Measurements from ENCODE around the gene MSI2.

The MSI2 gene

DNA sequence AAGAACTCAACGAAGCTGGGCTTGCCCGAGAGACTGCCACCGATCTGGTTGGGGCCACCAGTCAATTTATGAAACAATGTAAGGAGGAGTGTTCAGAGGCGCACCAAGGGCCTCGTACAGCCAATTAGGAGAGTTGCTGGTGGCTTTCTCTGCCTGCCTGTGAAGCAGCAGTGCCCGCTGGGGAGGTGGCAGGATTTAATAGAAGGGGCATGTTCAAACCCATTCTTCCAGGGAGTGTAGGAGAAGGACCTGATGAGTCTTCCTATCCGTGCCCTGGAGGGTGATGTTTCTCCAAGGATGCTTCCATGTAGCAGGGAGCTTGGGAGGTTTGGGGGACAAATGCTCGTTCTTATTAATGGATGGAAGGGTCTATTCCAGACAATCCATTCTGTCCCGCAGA lies 310.4 kb downstream of the MSI2 start:
- DNase-seq (ENCODE audit: low read depth in 2 of 2, low spot score in 1 of 2), result no peak

- DNase-seq (ENCODE audit: low read depth in 2 of 2, low spot score in 1 of 2), result no peak
Observed at GRCh38 chr17:57567251-57567650, 310.9 kb downstream of the MSI2 start.

DNA sequence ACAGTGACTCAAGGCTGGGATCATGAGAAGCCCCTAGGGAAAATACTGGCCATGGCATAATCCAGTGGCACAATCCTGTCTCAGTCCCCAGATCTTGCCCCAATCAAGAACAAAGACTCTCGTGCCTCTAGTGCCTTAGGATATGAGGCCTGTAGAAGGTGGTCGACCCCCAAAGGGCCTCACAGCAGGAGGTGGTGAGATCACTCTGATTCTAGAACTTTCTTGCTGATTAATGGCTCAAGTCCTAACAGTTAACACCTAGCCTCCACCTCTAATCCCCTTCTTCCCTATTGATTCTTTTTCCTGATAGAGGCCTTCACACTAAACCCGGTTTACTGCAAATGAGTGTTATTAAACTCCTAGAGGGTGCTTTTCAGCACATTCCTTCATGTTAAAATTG lies 312.0 kb downstream of the MSI2 start:
- no peak for DNase-seq (ENCODE audit: low read depth in 2 of 2, low spot score in 1 of 2)

GRCh38 chr17:57569021-57569420 lies 312.7 kb downstream of the MSI2 start:
- DNase-seq (ENCODE audit: low read depth in 2 of 2, low spot score in 1 of 2), result no peak

DNA sequence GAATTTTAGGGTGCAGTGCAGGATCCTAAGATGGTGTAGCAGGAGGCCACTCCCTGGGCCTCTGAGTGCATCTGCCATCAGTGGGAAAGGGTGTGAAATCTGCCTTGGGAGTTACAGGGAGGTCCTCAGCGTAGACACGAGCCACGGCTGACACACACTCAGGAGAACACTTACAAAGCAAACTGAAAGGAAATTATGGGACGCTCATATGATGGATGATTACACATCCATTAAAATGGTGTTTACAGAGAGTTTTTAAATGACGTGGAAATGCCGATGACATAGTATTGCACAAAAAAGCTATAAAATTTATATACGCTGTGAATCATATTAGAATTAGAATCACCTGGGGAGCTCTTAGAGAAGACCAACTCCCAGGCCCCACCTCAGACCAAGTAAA lies 313.5 kb downstream of the MSI2 start:
- DNase-seq (ENCODE audit: low read depth in 2 of 2, low spot score in 1 of 2), result no peak

- DNase-seq (ENCODE audit: low read depth in 2 of 2, low spot score in 1 of 2), result no peak
Observed at GRCh38 chr17:57570724-57571344, 314.5 kb downstream of the MSI2 start.

DNA sequence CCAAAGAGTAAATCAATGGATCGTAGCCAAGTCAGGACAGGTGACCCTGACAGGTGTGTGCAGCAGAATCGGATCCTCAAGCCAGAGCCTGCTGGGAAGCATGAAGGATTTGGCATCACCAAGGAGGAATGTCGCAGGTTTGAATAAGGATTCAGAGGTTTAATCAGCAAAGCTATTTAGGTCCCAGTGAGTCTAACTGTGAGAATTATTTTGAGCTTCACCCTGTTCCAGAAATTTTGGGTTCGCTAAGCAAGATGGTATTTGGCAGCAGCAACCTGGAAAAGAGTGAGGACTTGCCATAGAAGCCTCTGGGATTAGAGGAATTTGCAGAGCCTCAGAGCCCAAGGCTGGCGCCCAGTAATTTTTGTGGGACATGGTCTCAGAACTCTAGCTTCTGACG lies 315.7 kb downstream of the MSI2 start:
- no peak for DNase-seq (ENCODE audit: low read depth in 2 of 2, low spot score in 1 of 2)

DNA sequence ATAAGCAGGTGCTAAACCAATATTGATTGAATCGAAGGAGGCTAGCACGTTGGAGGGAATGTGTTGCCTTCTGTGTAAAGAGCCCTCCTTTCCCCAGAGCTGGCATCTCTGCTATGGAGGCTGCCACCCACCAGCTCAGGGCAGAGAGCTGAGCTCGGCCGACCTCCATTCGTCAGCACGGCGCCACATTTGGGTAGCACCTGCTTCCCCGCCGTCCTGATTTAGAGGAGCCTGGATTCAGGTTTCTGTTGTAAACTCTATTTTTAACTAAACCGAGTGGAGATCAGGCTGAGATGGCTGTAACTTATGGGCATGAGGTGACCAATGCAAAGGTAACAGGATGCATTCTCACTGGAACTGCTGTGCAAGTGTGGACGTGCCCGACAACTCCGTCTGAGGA lies 316.3 kb downstream of the MSI2 start:
- no peak for DNase-seq (ENCODE audit: low read depth in 2 of 2, low spot score in 1 of 2)

- no peak for DNase-seq (ENCODE audit: low read depth in 2 of 2, low spot score in 1 of 2)
Observed at GRCh38 chr17:57574040-57574513, 317.8 kb downstream of the MSI2 start.

DNA sequence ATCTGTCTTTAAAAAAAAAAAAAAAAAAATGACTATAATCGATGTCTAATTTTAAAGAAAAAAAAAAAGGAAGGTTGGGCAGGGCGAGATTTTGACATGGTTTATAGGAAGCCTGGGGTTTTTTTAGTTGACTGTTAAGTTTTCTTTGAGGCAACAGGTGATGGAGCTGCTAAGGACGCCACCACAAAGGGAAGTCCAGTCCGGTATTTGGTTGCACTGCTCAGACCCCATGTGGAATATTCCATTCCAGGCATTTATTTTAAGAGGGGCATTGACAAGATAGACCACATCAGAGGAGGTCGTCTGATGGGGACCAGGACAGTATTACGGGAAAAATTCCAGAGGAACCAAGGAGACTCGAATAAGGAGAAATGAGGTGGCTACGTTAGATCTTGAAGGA lies 320.4 kb downstream of the MSI2 start:
- DNase-seq (ENCODE audit: low read depth in 2 of 2, low spot score in 1 of 2), result no peak

DNA sequence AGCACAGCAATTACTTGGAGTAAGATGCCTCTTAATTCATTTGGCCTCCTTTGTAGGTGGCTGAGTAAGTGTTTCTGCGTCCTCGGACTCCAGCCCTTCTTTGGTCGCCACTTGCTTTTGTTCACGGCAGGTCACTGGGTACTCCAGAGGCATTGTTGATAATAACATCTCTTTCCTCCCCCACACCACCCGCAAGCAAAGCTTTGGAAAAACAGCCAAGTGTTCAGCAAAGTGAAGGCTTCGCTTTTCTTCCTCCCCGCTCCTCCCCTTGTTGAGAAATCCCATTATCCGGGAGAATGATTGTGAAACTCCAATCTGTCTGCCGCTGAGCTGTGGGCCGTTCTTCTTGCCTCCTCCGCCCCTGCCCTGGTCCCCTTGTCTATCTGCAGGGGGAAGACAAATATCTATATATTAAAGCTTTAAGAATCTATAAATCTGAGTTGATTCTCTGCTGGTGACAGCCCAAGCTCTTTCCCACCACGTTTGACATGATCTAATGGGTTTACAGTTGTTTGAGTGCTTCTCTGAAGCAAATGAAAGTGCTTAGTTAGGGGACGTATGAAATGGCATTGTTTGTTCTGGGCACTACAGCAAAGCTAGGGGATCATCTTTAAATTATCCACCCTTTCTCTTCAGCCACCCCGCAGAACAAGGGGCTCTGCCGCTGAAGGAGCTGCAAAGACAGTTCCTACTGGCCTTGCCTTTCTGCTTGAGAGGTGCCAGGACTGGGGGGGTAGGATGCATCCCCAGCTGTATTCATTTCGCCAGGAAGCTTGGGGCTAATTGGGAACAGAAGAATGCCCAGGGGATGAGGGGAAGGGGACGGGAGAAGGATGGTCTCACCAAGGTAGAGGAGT lies 321.7 kb downstream of the MSI2 start:
- no peak for DNase-seq (ENCODE audit: low read depth in 2 of 2, low spot score in 1 of 2)

GRCh38 chr17:57578608-57579225 lies 322.4 kb downstream of the MSI2 start:
- no peak for DNase-seq (ENCODE audit: low read depth in 2 of 2, low spot score in 1 of 2)

- no peak for DNase-seq (ENCODE audit: low read depth in 2 of 2, low spot score in 1 of 2)
Observed at GRCh38 chr17:57579245-57579644, 322.9 kb downstream of the MSI2 start.

GRCh38 chr17:57580055-57580739 lies 323.9 kb downstream of the MSI2 start:
- no peak for DNase-seq (ENCODE audit: low read depth in 2 of 2, low spot score in 1 of 2)

DNA sequence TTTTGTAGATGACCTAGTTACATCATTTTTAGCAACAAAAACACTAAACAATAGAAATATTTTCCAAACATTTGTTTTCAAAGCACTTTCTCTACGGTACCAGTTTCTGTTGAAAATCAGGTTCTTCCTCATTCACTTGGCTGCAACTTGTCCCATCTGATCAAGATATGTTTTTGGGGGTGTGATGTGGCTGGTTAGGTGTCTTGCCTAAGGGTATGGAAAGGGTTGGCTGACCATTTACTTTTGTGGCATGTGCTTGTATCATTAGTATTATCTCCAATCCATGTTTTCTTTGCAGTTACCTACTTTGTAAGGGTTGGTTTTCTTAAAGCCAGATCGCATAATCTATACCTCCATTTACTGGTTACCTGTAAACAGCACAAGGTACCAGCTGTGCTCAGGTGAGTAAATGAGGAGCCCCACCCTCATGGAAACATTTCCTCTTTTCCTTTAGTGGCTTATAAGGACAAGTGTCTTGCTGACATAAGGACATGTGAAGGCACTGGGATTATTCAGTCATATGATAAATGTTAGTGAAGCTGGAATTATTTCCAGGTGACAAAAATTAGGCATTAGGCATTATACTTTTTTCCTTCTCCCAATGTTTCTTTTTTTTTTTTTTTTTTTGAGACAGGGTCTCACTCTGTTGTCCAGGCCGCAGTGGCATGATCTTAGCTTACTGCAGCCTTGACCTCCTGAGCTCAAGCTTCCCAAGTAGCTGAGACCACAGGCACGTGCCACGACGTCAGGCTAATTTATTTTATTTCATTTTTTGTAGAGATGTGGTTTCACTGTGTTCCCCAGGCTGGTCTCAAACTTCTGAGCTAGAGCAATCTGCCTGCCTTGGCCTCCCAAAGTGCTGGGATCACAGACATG lies 326.8 kb downstream of the MSI2 start:
- DNase-seq (ENCODE audit: low read depth in 2 of 2, low spot score in 1 of 2), result no peak

DNA sequence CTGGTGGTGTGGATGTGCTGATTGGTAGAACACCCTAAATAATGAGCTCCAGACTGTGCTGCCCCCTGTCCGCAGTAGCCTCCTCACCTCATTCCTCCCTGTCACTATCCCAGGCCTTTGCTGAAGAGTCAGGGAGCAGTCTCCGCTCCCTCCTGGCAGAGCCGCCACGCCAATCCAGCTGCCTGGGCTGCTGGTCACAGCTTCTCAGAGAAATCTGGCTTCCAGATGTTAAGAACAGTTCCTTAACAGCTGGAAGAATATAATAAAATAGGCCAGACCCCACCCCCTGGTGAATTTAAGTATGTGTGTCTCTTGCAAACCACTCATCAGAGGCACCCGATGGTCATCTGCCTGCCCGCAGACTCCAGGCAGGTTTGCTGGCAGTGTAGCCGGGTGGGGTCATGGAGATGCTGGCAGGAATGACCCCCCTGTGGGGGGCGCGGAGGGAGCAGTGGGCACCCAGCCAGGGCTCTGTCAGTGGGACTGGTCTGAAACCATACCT lies 327.8 kb downstream of the MSI2 start:
- no peak for DNase-seq (ENCODE audit: low read depth in 2 of 2, low spot score in 1 of 2)

- no peak for DNase-seq (ENCODE audit: low read depth in 2 of 2, low spot score in 1 of 2)
Observed at GRCh38 chr17:57585341-57586195, 329.2 kb downstream of the MSI2 start.

GRCh38 chr17:57586196-57586740 lies 329.9 kb downstream of the MSI2 start:
- no peak for DNase-seq (ENCODE audit: low read depth in 2 of 2, low spot score in 1 of 2)

GRCh38 chr17:57586742-57587141 lies 330.4 kb downstream of the MSI2 start:
- no peak for DNase-seq (ENCODE audit: low read depth in 2 of 2, low spot score in 1 of 2)
